Dermis microvascular lymphatic vessel endothelial cell (primary cell): ENCODE data around the gene ATP6V0A1. TPM values are rescaled to one million over a fixed set of nuclear protein-coding genes. Genes with fewer than 3 reads are reported as not detected.
A peak's percentile ranks its signal among the peaks of the same experiment; 100 is the strongest.
"Not testable (repeated sequence)": the region's sequence is repeated elsewhere in the genome, so short reads cannot be mapped to it uniquely, and the experiment has no call there.

Source experiments
- DNase-seq, 2 donors: peaks; one replicate each; pipeline versions ENCODE4 v3.0.0 to v3.0.0-alpha.2; 2010; ENCODE audit warnings: low read depth in 2 of 2
- total RNA-seq: library from RNA; depleted of rRNA; stranded (reverse); fragments of >200 nt; gene quantifications from 2 replicates; pipeline ENCODE4 v1.2.1, GENCODE V29; 2014

The ATP6V0A1 gene
- total RNA-seq, 1 donor from 2014 or later, result 16.0 TPM

DNA sequence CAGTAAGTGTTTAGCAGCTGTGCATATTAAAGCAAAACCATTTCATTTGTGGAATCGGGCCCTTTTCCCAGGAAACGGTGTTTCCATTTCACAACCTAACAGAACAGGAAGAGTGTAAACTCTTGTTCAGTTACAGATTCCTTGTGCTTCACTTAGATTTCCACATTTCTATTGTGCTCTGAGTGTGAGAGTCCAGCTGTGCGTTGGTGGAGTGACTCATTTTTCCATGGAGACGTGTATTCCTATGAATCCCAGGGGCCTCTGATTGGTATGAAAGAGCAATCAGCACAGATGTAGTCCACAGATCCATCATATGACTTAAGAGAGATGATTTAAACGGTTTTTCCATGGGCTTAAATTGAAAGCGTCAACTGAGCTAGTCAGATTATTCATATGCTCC, 22.3 kb upstream of the ATP6V0A1 start:
- DNase-seq, result peak; percentile 97 to 98

DNA sequence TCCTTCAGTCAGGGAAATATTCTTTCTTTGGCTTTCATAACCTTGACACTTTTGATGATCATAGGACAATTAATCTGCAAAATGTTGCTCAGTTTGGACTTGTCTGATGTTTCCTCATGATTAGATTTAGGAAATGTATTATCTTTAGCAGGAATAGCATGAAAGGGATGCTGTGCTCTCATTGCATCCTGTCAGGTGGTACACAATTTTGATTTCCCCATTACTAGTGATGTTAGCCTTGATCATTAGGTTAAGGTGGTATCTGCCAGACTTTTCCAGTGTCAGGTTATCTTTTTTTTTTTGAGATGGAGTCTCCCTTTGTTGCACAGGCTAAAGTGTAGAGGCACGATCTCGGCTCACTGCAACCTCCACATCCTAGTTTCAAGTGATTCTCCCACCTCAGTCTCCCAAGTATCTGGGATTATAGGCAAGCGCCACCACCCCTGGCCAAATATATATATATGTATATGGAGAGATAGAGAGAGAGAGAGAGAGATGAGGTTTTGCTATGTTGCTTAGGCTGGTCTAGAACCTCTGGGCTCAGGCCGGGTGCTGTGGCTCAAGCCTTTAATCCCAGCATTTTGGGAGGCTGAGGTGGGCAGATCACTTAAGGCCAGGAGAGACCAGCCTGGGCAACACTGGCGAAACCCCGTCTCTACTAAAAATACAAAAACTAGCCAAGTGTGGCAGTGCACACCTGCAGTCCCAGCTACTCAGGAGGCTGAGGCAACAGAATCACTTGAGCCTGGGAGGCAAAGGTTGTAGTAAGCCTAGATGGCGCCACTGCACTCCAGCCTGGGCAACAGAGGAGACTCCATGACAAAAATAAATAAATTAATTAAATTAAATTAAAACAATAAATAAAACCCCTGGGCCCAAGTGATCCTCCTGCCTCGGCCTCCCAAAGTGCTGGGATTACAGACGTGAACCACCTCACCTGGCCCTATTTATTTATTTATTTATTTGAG, 19.8 kb upstream of the ATP6V0A1 start:
- DNase-seq, result peak in 1 of 2 donors; percentile 47

DNA sequence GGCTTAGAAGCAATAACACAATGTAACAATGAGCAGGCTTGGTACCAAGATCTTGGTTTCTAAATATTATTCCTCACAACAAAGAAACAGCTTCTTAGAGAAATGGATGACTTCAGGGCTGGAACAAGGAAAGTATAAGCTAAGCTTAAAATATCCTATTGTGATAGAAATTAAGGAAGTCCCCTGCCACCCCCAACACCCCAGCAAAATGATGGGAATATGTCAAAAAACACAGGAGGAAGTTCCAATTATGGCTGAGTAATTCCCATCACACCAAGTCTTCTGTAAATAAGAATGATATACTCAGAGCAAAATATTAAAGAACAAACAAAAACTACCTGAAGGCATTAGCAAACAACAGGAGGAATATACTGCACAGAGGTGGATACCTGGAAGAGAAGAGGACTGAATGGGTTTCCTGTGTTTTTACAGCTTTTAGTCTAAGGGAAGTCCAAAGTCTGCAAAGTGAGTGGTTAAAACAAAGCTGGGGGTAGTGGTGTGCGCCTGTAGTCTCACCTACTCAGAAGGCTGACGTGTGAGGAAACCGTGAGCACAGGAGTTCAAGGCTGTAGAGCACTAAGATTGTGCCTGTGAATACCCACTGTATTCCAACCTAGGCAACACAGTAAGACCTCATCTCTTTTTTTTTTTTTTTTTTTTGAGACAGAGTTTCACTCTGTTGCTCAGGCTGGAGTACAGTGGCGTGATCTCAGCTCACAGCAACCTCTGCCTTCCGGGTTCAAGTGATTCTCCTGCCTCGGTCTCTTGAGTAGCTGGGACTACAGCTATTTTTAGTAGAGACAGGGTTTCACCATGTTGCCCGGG, 17.1 kb upstream of the ATP6V0A1 start:
- no peak for DNase-seq

DNA sequence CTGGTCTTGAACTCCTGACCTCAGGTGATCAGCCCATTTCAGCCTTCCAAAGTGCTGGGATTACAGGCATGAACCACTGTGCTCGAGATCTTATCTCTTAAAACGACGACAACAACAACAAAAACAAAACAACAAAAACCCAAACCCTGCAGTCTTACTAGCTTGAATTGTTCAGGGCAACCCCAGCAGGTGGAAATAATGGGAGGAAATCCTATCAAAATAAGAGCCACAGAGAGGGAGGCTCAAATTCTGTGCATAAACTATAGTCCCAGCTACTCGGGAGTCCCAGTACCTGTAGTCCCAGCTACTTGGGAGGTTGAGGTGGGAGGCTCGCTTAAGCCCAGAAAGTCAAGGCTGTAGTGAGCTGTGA, 16.5 kb upstream of the ATP6V0A1 start:
- peak in 1 of 2 donors; percentile 46 for DNase-seq

DNA sequence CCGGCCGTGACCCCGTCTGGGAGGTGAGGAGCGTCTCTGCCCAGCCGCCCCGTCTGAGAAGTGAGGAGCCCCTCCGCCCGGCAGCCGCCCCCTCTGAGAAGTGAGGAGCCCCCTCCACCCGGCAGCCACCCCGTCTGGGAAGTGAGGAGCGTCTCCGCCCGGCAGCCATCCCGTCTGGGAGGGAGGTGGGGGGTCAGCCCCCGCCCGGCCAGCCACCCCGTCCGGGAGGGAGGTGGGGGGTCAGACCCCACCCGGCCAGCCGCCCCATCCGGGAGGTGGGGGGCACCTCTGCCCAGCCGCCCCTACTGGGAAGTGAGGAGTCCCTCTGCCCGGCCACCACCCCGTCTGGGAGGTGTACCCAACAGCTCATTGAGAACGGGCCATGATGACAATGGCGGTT, 9.5 kb upstream of the ATP6V0A1 start:
- not testable (repeated sequence) for DNase-seq

DNA sequence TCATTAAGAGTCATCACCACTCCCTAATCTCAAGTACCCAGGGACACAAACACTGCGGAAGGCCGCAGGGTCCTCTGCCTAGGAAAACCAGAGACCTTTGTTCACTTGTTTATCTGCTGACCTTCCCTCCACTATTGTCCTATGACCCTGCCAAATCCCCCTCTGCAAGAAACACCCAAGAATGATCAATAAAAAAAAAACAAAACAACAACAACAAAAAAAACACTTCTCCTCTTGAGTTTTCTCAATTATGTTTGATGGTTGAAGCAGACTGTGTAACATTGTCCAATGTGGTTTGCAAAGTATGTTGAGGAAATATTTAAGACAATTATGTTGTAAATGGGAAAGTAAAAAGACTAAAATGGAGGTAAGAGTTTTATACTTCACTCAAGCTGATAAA, 8.8 kb upstream of the ATP6V0A1 start:
- not testable (repeated sequence) for DNase-seq

DNA sequence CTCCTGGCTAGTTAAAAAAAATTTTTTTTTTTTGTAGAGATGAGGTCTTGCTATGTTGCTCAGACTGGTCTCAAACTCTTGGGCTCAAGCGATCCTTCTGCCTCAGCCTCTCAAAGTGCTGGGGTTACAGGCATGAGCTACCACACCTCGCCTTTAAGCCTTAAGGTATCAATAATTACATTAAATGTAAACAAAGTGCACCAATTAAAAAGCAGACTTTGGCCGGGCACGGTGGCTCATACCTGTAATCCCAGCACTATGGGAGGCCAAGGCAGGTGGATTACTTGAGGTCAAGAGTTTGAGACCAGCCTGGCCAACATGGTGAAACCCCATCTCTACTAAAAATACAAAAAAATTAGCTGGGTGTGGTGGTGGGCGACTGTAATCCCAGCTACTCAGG, 7.4 kb upstream of the ATP6V0A1 start:
- DNase-seq, result not testable (repeated sequence)

DNA sequence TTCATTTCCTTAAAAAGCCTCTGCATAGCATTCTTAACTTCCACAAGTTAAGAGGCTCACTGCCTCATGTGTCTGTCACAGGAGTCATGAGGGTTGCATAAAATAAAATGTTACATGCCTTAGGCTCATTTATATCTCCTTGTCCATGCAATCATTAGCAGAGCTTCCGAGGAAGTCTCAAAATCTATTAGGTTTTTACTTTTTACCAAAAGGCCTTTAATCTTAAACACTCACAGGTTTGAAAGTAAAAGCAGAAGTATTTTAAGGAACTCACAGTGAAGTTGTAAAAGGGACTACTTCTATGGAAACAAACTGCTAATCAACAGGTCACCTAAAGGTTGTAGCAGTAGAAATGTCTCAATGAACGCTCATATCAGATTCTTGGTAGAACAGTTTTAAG, 5.2 kb upstream of the ATP6V0A1 start:
- no peak for DNase-seq

DNA sequence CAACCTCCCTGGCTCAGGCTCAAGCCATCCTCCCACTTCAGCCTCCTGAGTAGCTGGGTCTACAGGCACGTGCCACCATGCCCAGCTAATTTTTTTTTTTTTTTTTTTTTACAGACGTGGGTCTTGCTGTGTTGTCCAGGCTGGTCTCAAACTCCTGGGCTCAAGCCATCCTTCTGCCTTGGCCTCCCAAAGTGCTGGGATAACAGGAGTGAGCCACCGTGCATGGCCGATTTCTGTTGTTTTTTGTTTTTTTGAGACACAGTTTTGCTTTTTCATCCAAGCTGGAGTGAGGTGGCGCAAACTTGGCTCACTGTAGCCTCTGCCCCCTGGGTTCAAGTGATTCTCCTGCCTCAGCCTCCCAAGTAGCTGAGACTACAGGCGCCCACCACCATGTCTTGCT, 3.7 kb upstream of the ATP6V0A1 start:
- DNase-seq, result not testable (repeated sequence)

DNA sequence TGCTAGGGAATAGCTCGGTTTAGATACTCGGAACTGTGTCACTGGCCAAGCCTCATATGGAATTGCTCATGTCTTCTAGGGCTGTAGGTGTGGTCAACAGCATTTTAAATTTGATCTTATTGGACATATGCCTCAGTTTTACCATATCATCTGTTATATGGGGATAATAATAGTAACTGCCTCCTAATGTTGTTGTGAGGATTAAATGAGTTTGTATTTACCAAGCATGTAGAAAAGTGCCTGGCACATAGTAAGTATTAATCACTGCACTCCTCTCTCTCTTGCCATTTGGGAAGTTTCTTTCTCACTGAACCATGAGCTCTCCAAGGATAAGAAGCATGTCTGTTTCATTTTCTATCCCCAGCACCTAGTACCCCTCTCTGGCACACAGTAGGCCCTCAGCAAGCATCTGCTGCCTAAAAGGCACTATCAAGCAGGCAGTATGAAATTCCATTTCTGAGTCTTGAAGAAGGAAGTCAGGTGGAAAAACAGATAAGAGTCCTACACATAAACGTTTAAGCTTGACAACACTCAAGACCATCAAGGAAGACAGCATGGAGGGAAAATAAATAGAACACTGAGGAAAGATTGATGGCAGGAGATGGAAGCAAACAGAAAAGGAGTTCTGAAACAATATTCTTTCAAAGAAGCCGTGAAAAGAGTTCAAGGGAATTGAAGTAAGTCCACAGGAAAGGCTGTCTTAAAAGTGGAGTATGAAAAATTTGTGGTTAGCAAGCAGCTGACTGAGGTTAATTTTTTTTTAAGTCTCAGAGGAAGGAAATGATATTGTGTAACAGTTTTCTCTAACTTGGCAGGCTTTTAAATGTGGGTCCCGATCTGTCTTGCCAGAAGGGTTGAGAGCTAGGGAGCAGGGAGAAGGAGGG, 2.2 kb upstream of the ATP6V0A1 start:
- DNase-seq, result peak in 1 of 2 donors; percentile 80

DNA sequence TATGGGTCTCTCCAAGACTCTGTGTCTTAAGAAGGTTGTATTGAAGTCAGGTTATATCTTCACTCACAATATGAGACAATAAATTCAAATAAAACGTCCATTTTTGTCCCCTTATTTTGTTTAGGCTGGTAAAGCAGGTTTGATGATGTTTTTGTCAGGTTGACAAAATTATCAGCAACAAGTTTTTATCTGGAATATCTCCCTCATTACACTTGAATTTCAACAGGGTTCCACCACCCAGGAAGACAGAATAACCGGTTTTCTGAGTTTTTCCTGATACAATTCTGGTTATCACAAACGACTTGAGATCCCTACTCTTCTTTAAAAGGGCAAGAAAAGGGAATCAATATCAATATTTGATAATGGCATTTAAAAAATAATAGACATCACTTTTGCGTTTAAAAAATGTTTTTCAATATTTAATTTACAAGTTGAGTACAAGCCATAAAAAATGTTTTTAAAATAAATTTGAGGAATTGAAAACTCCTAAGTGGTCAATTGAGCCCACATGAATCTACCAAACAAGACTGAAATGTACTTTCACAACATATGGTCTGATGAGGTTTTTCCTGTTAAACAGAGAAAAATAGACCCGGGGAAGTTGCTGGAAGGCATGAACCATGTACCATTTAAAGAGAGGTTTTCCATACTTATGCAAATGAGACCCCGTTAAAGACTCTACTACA, 1.4 kb upstream of the ATP6V0A1 start:
- peak in 1 of 2 donors; percentile 26 for DNase-seq

DNA sequence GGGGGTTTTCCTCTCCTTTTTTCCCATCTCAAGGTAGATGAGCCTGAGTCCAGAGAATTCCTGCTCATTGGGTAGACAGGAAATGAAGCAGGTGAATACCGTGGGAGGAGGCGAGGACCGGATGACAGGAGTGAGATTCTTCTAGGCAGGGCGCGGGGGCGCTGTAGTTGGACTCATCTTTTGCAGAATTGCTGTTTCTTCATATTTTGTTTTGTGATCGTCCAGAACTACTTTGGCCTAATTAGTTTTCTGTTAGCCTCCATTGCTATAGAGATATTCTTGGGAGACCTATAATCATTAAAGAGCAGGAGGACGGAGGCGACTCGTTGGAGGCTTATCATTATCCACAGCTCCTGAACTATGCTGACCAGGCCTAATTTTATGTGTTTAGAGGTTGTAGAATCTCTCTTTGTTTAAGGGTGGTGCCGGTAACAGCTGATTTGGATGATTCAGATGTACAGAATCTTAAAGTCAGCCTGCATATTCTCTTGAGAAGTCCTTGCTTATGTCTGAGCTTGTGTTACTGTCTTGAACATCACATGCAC, 650 bp downstream of the ATP6V0A1 start:
- DNase-seq, result peak in 1 of 2 donors; percentile 33

DNA sequence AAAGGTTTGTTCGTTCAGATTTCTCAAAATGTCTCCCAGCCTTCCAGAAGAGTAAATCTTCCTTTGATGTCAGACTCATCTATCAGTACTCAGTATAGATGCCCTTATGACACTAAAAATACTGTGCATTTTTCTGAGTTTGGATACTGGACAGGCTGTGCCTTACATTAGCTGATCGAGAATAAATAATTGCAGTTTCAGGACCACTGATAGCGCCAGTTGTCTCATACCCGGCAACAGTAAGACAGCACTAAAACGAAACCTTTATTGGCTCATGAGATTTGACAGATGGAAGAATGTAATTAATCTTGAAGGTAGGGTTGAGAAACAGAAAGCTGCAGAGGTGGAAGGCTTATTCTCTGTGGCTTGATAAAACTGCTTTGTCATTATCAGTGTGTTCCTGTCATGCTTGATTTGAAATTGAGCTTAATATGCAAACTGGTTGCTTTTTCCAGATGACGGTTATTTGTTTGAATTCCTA, 1.2 kb downstream of the ATP6V0A1 start:
- DNase-seq, result peak in 1 of 2 donors; percentile 63

DNA sequence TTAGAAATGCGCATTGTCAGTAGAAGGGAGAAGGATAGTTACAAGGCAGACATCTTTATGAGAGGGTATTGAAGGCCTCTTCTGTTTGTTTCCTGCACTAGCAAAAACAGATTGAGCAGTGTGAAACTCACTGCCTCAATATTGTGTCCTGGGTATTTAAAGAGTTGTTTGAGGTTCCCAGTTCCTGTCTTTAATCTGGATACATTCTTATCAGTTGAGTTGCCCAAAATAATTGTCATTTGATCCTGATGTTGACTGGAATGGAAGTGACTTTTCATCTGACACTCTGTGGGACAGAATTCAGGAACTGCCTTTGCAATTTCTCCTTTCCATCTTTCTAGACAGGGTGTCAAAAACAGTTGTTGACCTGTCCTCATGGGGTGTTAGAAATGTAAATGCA, 1.7 kb downstream of the ATP6V0A1 start:
- no peak for DNase-seq

DNA sequence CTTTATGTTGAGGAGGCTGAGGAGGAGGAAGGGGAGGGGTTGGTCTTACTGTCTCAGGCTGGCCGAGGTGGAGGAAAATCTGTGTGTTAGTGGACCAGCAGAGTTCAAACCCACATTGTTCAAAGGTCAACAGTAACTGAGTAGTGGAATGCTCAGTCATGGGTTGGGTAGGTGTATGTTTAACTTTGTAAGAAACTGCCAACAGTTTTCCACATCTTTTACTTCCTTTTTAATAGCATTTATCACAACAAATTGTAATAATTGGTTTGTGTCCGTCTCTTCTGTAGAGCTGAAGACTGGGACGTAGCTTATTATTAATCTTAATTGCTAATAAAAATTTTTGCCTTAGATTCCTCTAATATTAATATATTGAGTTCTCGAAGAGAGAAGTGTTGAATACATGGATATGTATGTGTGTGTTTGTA, 5.3 kb downstream of the ATP6V0A1 start:
- DNase-seq, result no peak

DNA sequence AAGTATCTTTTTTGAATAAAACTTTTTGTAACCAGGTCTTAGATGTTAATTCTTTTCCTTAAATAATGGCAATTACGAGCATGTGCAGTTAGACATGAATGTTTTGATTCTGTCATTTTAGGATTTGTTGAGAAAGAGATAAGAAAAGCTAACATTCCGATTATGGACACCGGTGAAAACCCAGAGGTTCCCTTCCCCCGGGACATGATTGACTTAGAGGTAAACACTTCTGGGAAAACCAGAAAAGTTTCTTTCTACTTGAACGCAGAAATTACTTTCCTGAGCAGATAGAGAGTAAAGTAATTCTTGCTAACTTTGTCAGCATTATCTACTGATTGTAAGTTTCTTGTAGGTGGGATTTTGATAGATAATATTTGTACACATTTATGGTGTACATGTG, 9.2 kb downstream of the ATP6V0A1 start:
- no peak for DNase-seq

DNA sequence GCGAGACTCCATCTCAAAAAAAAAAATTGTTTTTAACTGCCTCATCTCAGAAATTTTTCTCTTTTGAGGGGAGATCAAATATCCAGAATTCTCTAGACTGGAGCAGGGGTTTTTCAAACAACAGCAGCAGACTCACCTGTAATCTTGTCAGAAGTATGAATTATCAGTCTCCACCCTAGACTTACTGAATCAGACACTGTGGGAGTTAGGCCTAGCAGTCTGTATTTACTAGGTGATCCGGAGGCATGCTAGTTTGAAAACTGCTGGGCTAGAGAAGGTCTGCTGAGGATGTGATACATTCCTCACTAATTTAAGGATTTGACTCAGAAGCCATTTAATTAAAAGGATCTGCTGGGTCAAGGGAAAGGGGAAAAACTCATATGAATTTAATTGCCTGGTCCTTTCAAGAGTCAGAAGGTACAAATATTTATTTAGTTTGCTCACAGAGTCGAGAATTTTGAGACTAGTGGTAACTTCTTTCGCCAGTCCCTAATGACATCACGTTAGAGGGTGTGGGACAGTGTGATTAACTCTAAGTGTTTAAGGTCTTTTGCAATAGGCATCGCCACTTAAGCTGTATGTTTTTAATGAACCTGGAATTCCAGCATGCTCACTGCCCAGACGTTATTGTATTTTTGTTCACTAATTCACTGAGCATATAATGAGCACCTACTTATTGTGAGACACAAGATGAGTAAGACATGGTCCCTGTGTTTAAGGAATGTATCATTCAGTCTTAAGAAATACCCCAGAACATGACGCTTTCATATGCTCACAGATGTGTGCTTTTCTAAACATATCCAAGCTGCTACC, 14.2 kb downstream of the ATP6V0A1 start:
- no peak for DNase-seq

DNA sequence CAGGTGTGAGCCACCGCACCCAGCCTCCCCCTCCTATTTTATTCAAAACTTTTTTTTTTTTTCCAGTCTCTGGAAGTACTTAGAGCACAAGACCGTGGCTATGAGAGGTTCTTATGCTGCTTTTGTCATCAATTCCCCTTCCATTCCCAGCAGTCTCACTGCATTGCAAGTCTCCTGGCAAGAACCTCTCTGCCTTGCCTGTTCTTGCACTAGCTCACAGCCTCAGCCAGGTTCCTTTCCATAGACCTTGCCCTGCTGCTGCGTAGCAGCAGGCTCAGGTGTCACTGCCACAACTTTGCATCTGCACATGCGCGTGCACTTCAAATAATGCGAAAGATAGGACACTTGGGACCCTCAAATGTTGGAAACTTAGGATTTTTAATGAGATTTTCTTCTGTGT, 15.6 kb downstream of the ATP6V0A1 start:
- DNase-seq, result no peak

DNA sequence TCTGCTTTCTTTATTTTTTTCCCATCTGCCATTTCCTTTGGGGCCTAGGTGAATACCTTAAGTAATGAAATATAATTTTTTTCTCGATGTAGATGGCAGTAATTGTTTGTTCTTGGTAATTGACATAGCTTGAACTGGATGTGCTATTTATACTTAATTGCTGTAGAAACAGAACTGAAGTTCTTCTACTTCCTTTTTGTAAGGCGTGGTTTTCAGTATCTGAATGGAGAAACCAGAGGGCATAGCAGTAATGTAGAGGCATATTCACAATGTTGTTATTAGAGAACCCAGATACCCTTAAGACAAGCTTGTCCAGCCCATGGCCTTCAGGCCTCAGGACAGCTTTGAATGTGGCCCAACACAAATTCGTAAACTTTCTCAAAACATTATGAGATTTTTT, 16.4 kb downstream of the ATP6V0A1 start:
- no peak for DNase-seq
